Measurements from ENCODE around the gene ZC3H6.

ZC3H6 gene

GRCh38 chr2:112275311-112275886, at the start of gene ZC3H6:
Gene ZC3H6, plus strand, starts transcription at chr2:112275597. Its CDS starts 398 bp downstream, at chr2:112275995.
- H3K9ac ChIP-seq (ENCODE audit: insufficient read length) = peak within 1 kb of the TSS; percentile 96
- DNase-seq (ENCODE audit: low read depth, low spot score) = peak; percentile 83
- H3K9me3 ChIP-seq (ENCODE audit: low read depth, low read length) = no peaks in the 10 kb centered on the region
- H3K36me3 ChIP-seq (ENCODE audit: insufficient read depth, low read length) = no peaks in the 10 kb centered on the region
- peak within 1 kb of the TSS; percentile 97 for H3K27ac ChIP-seq
- TF ChIP-seq POLR2AphosphoS5 (IDR thresholded peaks at IDR 0.05; ENCODE audit: borderline replicate concordance, low read depth, low read length) = peak; percentile 98
- peak; percentile 34 for TF ChIP-seq FOXP2 (optimal IDR thresholded peaks at IDR 0.05; ENCODE audit: control extremely low read depth, extremely low read length, insufficient read depth)
- no peak for TF ChIP-seq EZH2 (IDR thresholded peaks at IDR 0.05)
- H3K4me3 ChIP-seq = peak within 1 kb of the TSS; percentile 88

GRCh38 chr2:112229348-112229747, 46.0 kb upstream of the ZC3H6 start:
- Histone ChIP-seq H3K27ac (no peak overlapping the region), H3K9me3 (ENCODE audit: low read depth, low read length) (no peaks in the 10 kb centered on the region), H3K9ac (ENCODE audit: insufficient read length) (no peak overlapping the region), H3K4me3 (no peak overlapping the region), H3K36me3 (ENCODE audit: insufficient read depth, low read length) (peaks cover 12% of the 10 kb centered on the region; the same call in 1 of the 2 replicates)
- TF ChIP-seq FOXP2 (optimal IDR thresholded peaks at IDR 0.05; ENCODE audit: control extremely low read depth, extremely low read length, insufficient read depth) (no peak), EZH2 (IDR thresholded peaks at IDR 0.05) (no peak), POLR2AphosphoS5 (IDR thresholded peaks at IDR 0.05; ENCODE audit: borderline replicate concordance, low read depth, low read length) (no peak)
- DNase-seq (ENCODE audit: low read depth, low spot score) = no peak

GRCh38 chr2:112230371-112230770, 45.0 kb upstream of the ZC3H6 start:
- peaks cover 12% of the 10 kb centered on the region; the same call in 1 of the 2 replicates for H3K36me3 ChIP-seq (ENCODE audit: insufficient read depth, low read length)
- TF ChIP-seq EZH2 (IDR thresholded peaks at IDR 0.05) = no peak
- TF ChIP-seq POLR2AphosphoS5 (IDR thresholded peaks at IDR 0.05; ENCODE audit: borderline replicate concordance, low read depth, low read length) = no peak
- TF ChIP-seq FOXP2 (optimal IDR thresholded peaks at IDR 0.05; ENCODE audit: control extremely low read depth, extremely low read length, insufficient read depth) = no peak
- no peak overlapping the region for H3K4me3 ChIP-seq
- H3K9ac ChIP-seq (ENCODE audit: insufficient read length) = no peak overlapping the region
- DNase-seq (ENCODE audit: low read depth, low spot score) = no peak
- no peak overlapping the region for H3K27ac ChIP-seq
- H3K9me3 ChIP-seq (ENCODE audit: low read depth, low read length) = no peaks in the 10 kb centered on the region

- no peak overlapping the region for H3K9ac ChIP-seq (ENCODE audit: insufficient read length)
- no peak overlapping the region for H3K4me3 ChIP-seq
- TF ChIP-seq EZH2 (IDR thresholded peaks at IDR 0.05) (no peak), FOXP2 (optimal IDR thresholded peaks at IDR 0.05; ENCODE audit: control extremely low read depth, extremely low read length, insufficient read depth) (no peak), POLR2AphosphoS5 (IDR thresholded peaks at IDR 0.05; ENCODE audit: borderline replicate concordance, low read depth, low read length) (no peak)
- no peak overlapping the region for H3K27ac ChIP-seq
- no peak for DNase-seq (ENCODE audit: low read depth, low spot score)
- H3K36me3 ChIP-seq (ENCODE audit: insufficient read depth, low read length) = peaks cover 14% of the 10 kb centered on the region; the same call in 1 of the 2 replicates
- no peaks in the 10 kb centered on the region for H3K9me3 ChIP-seq (ENCODE audit: low read depth, low read length)
These were observed 35.5 kb upstream of the ZC3H6 start for GRCh38 chr2:112239862-112240261.

GRCh38 chr2:112242384-112242783, 33.0 kb upstream of the ZC3H6 start:
- H3K27ac ChIP-seq = no peak overlapping the region
- H3K4me3 ChIP-seq = no peak overlapping the region
- peaks cover 33% of the 10 kb centered on the region for H3K36me3 ChIP-seq (ENCODE audit: insufficient read depth, low read length)
- TF ChIP-seq POLR2AphosphoS5 (IDR thresholded peaks at IDR 0.05; ENCODE audit: borderline replicate concordance, low read depth, low read length) (no peak), FOXP2 (optimal IDR thresholded peaks at IDR 0.05; ENCODE audit: control extremely low read depth, extremely low read length, insufficient read depth) (no peak), EZH2 (IDR thresholded peaks at IDR 0.05) (no peak)
- no peaks in the 10 kb centered on the region for H3K9me3 ChIP-seq (ENCODE audit: low read depth, low read length)
- no peak overlapping the region for H3K9ac ChIP-seq (ENCODE audit: insufficient read length)
- no peak for DNase-seq (ENCODE audit: low read depth, low spot score)

- Histone ChIP-seq H3K9ac (ENCODE audit: insufficient read length) (no peak overlapping the region), H3K9me3 (ENCODE audit: low read depth, low read length) (no peaks in the 10 kb centered on the region), H3K27ac (no peak overlapping the region), H3K36me3 (ENCODE audit: insufficient read depth, low read length) (peaks cover 41% of the 10 kb centered on the region), H3K4me3 (no peak overlapping the region)
- no peak for TF ChIP-seq EZH2 (IDR thresholded peaks at IDR 0.05)
- DNase-seq (ENCODE audit: low read depth, low spot score) = no peak
These were observed 32.2 kb upstream of the ZC3H6 start for GRCh38 chr2:112243233-112243632.

GRCh38 chr2:112244854-112245253, 30.5 kb upstream of the ZC3H6 start:
- Histone ChIP-seq H3K9me3 (ENCODE audit: low read depth, low read length) (no peaks in the 10 kb centered on the region), H3K4me3 (no peak overlapping the region), H3K36me3 (ENCODE audit: insufficient read depth, low read length) (peaks cover 50% of the 10 kb centered on the region), H3K27ac (no peak overlapping the region), H3K9ac (ENCODE audit: insufficient read length) (no peak overlapping the region)
- DNase-seq (ENCODE audit: low read depth, low spot score) = no peak
- TF ChIP-seq EZH2 (IDR thresholded peaks at IDR 0.05) (no peak), FOXP2 (optimal IDR thresholded peaks at IDR 0.05; ENCODE audit: control extremely low read depth, extremely low read length, insufficient read depth) (no peak), POLR2AphosphoS5 (IDR thresholded peaks at IDR 0.05; ENCODE audit: borderline replicate concordance, low read depth, low read length) (no peak)

- Histone ChIP-seq H3K9me3 (ENCODE audit: low read depth, low read length) (no peaks in the 10 kb centered on the region), H3K36me3 (ENCODE audit: insufficient read depth, low read length) (peaks cover 32% of the 10 kb centered on the region), H3K9ac (ENCODE audit: insufficient read length) (no peak overlapping the region), H3K4me3 (no peak overlapping the region), H3K27ac (no peak overlapping the region)
- no peak for DNase-seq (ENCODE audit: low read depth, low spot score)
- no peak for TF ChIP-seq POLR2AphosphoS5 (IDR thresholded peaks at IDR 0.05; ENCODE audit: borderline replicate concordance, low read depth, low read length)
- no peak for TF ChIP-seq EZH2 (IDR thresholded peaks at IDR 0.05)
- TF ChIP-seq FOXP2 (optimal IDR thresholded peaks at IDR 0.05; ENCODE audit: control extremely low read depth, extremely low read length, insufficient read depth) = no peak
These were observed 24.1 kb upstream of the ZC3H6 start for GRCh38 chr2:112251271-112251670.

GRCh38 chr2:112253261-112253815, 22.1 kb upstream of the ZC3H6 start:
- Histone ChIP-seq H3K27ac (no peak overlapping the region), H3K9ac (ENCODE audit: insufficient read length) (no peak overlapping the region), H3K36me3 (ENCODE audit: insufficient read depth, low read length) (peaks cover 14% of the 10 kb centered on the region), H3K4me3 (peak overlapping the region; percentile 98), H3K9me3 (ENCODE audit: low read depth, low read length) (no peaks in the 10 kb centered on the region)
- DNase-seq (ENCODE audit: low read depth, low spot score) = no peak
- TF ChIP-seq EZH2 (IDR thresholded peaks at IDR 0.05) (no peak), FOXP2 (optimal IDR thresholded peaks at IDR 0.05; ENCODE audit: control extremely low read depth, extremely low read length, insufficient read depth) (no peak), POLR2AphosphoS5 (IDR thresholded peaks at IDR 0.05; ENCODE audit: borderline replicate concordance, low read depth, low read length) (0 out of 2 replicates have a peak, but pooled peaks have one; percentile 17)
